ENCODE data around the gene LSM11.

LSM11 gene

GRCh38 chr5:157770665-157771064 lies 27.2 kb downstream of the LSM11 start:
- DNase-seq (ENCODE audit: low spot score in 2 of 2) (no peak), ATAC-seq (ENCODE audit: low read depth) (no peak)
- Mint-ChIP-seq H3K27me3 (peaks cover 3% of the 10 kb centered on the region), H3K4me1 (peaks cover 6% of the 10 kb centered on the region), H3K36me3 (peaks cover 3% of the 10 kb centered on the region), H3K27ac (no peak overlapping the region), H3K9me3 (no peaks in the 10 kb centered on the region), H3K4me3 (no peak overlapping the region)

- no peak for DNase-seq (ENCODE audit: low spot score in 2 of 2)
- H3K4me1 Mint-ChIP-seq: peaks cover 3% of the 10 kb centered on the region
- ATAC-seq (ENCODE audit: low read depth): no peak
- peaks cover 3% of the 10 kb centered on the region for H3K27me3 Mint-ChIP-seq
- H3K27ac Mint-ChIP-seq: no peak overlapping the region
- no peaks in the 10 kb centered on the region for H3K9me3 Mint-ChIP-seq
- peak overlapping the region; percentile 63 for H3K4me3 Mint-ChIP-seq
- peaks cover 3% of the 10 kb centered on the region for H3K36me3 Mint-ChIP-seq
Observed at GRCh38 chr5:157772127-157772526, 28.6 kb downstream of the LSM11 start.

- Mint-ChIP-seq H3K4me1 (no peaks in the 10 kb centered on the region), H3K4me3 (no peak overlapping the region), H3K36me3 (peaks cover 1% of the 10 kb centered on the region), H3K27ac (no peak overlapping the region), H3K27me3 (peaks cover 3% of the 10 kb centered on the region), H3K9me3 (no peaks in the 10 kb centered on the region)
- ATAC-seq (ENCODE audit: low read depth): no peak
- DNase-seq (ENCODE audit: low spot score in 2 of 2): no peak
Observed at GRCh38 chr5:157778121-157778805, 34.8 kb downstream of the LSM11 start.

- H3K27me3 Mint-ChIP-seq: no peaks in the 10 kb centered on the region
- H3K4me3 Mint-ChIP-seq: no peak overlapping the region
- no peaks in the 10 kb centered on the region for H3K4me1 Mint-ChIP-seq
- DNase-seq (ENCODE audit: low spot score in 2 of 2) (no peak), ATAC-seq (ENCODE audit: low read depth) (no peak)
- no peaks in the 10 kb centered on the region for H3K36me3 Mint-ChIP-seq
- no peak overlapping the region for H3K27ac Mint-ChIP-seq
- H3K9me3 Mint-ChIP-seq: no peaks in the 10 kb centered on the region
Observed at GRCh38 chr5:157779221-157779620, 35.7 kb downstream of the LSM11 start.

- H3K9me3 Mint-ChIP-seq: no peaks in the 10 kb centered on the region
Observed at GRCh38 chr5:157785801-157786200, 42.3 kb downstream of the LSM11 start.

GRCh38 chr5:157793301-157793700 lies 49.8 kb downstream of the LSM11 start:
- Mint-ChIP-seq H3K27me3 (no peaks in the 10 kb centered on the region), H3K4me3 (no peak overlapping the region), H3K4me1 (no peaks in the 10 kb centered on the region), H3K27ac (no peak overlapping the region), H3K9me3 (no peaks in the 10 kb centered on the region), H3K36me3 (peaks cover 17% of the 10 kb centered on the region)
- DNase-seq (ENCODE audit: low spot score in 2 of 2) (no peak), ATAC-seq (ENCODE audit: low read depth) (no peak)

More at GRCh38 chr5:157785801-157786200, 42.3 kb downstream of the LSM11 start:
- peaks cover 21% of the 10 kb centered on the region for H3K36me3 Mint-ChIP-seq
- DNase-seq (ENCODE audit: low spot score in 2 of 2): no peak
- no peak overlapping the region for H3K27ac Mint-ChIP-seq
- no peak overlapping the region for H3K4me3 Mint-ChIP-seq
- H3K4me1 Mint-ChIP-seq: no peaks in the 10 kb centered on the region
- no peaks in the 10 kb centered on the region for H3K27me3 Mint-ChIP-seq
- ATAC-seq (ENCODE audit: low read depth): no peak

- H3K4me1 Mint-ChIP-seq: no peaks in the 10 kb centered on the region
Observed at GRCh38 chr5:157799578-157799977, 56.1 kb downstream of the LSM11 start.

GRCh38 chr5:157800137-157800536 lies 56.6 kb downstream of the LSM11 start:
- Mint-ChIP-seq H3K36me3 (peaks cover 15% of the 10 kb centered on the region), H3K27me3 (no peaks in the 10 kb centered on the region), H3K9me3 (no peaks in the 10 kb centered on the region), H3K4me3 (no peak overlapping the region), H3K4me1 (no peaks in the 10 kb centered on the region), H3K27ac (no peak overlapping the region)
- ATAC-seq (ENCODE audit: low read depth) (no peak), DNase-seq (ENCODE audit: low spot score in 2 of 2) (no peak)

More at GRCh38 chr5:157799578-157799977, 56.1 kb downstream of the LSM11 start:
- peaks cover 11% of the 10 kb centered on the region for H3K36me3 Mint-ChIP-seq
- ATAC-seq (ENCODE audit: low read depth): no peak
- DNase-seq (ENCODE audit: low spot score in 2 of 2): no peak
- no peaks in the 10 kb centered on the region for H3K9me3 Mint-ChIP-seq
- H3K4me3 Mint-ChIP-seq: no peak overlapping the region
- no peaks in the 10 kb centered on the region for H3K27me3 Mint-ChIP-seq
- no peak overlapping the region for H3K27ac Mint-ChIP-seq

GRCh38 chr5:157802736-157803135 lies 59.2 kb downstream of the LSM11 start:
- H3K27ac Mint-ChIP-seq: no peak overlapping the region
- DNase-seq (ENCODE audit: low spot score in 2 of 2) (no peak), ATAC-seq (ENCODE audit: low read depth) (no peak)
- H3K4me3 Mint-ChIP-seq: no peak overlapping the region
- H3K9me3 Mint-ChIP-seq: no peaks in the 10 kb centered on the region
- H3K27me3 Mint-ChIP-seq: no peaks in the 10 kb centered on the region
- no peaks in the 10 kb centered on the region for H3K4me1 Mint-ChIP-seq
- H3K36me3 Mint-ChIP-seq: peaks cover 20% of the 10 kb centered on the region

GRCh38 chr5:157808043-157808442 lies 64.5 kb downstream of the LSM11 start:
- H3K27me3 Mint-ChIP-seq: no peaks in the 10 kb centered on the region
- ATAC-seq (ENCODE audit: low read depth) (no peak), DNase-seq (ENCODE audit: low spot score in 2 of 2) (no peak)
- no peak overlapping the region for H3K27ac Mint-ChIP-seq
- no peaks in the 10 kb centered on the region for H3K9me3 Mint-ChIP-seq
- no peak overlapping the region for H3K4me3 Mint-ChIP-seq
- H3K36me3 Mint-ChIP-seq: peaks cover 30% of the 10 kb centered on the region
- H3K4me1 Mint-ChIP-seq: peaks cover 2% of the 10 kb centered on the region
